Activated CD4-positive, CD25-positive, alpha-beta regulatory T cell (primary cell): ENCODE results near the gene CCDC195.
"Not testable (repeated sequence)": the region's sequence is repeated elsewhere in the genome, so short reads cannot be mapped to it uniquely, and the experiment has no call there.

Experiments used
- DNase-seq, 4 experiments: peaks; one replicate each; lab custom pipeline; 2025; lab: John Stamatoyannopoulos, UW

CCDC195 gene

GRCh38 chr2:224690868-224691267, 25.3 kb downstream of the CCDC195 start:
- DNase-seq: no peak

DNA sequence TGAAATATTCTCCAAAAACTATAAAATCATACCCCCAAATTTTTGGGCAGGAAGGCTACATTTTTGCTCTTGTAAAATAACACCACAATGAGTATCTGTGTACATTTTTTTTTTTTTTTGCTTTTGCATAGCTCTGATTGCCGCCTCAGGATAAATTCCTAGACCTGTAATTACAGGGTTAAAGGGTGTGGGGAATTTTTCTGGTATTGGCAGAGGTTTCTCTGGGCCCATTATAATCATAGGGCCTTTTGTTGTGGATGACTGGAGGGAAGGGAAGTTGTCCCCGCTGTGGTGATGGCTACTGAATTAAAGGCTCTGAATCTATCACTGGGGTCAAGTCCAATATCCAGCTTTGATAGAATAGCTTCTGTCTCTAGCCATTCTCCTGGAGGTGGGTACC, 26.6 kb downstream of the CCDC195 start:
- no peak for DNase-seq

DNA sequence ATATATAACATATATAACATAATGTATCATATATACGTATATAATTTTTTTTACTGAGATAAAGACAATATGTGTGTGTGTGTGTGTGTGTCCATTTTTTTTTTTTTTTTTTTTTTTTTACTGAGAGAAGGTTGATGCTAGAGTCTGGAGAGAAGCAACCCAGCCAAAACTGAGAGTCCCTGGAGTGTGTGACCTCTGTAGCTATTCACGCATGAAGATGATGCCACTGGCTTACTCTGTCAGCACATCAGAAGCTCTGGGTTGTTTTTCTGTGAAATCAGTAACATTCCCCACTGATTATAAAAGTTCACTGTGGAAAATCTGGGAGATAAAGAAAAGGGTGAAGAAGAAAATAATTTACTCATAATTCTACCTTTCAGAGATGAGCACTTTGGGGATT, 27.2 kb downstream of the CCDC195 start:
- no peak for DNase-seq

GRCh38 chr2:224687156-224687555, 29.0 kb downstream of the CCDC195 start:
- DNase-seq: no peak

GRCh38 chr2:224685121-224685520, 31.0 kb downstream of the CCDC195 start:
- no peak for DNase-seq

DNA sequence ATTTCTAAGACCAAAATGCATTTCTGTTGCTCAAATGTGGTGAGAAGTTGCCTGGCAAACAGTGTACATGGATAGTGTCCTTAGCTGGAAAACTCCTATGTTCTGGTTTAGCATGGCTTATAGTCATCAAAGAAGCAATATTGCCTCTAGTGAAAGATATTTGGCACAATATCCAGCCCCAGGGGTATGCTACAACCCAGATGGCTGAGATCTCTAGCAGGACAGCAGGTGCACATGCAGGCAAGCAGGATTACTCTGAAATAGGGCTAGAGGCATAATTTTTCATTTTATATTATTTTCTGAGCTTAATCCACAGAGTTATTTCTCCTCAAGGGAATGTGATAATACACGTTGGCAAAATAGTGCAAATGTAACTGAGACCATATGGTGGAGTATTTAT, 34.0 kb downstream of the CCDC195 start:
- no peak for DNase-seq

DNA sequence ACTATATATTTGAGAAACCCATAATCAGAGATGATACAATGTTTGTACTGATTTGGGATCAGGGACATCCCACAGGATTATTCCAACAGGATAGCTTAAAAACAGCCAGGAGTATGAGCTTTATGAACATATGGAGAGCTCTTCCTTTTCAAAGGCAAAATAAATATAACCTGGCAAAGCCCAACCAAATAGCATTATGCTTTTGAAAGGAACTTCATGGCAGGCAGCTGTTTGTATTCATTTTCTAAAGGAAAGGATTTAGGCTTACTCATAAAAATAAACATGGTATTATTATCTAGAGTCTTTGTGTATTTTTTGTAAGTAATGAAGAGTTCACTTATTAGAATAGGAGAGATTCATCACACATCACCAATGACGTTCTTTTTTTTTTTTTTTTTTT, 44.4 kb downstream of the CCDC195 start:
- DNase-seq: no peak

- no peak for DNase-seq
Measured at GRCh38 chr2:224670203-224670602, 46.0 kb downstream of the CCDC195 start.

- DNase-seq: no peak
Measured at GRCh38 chr2:224669449-224669848, 46.7 kb downstream of the CCDC195 start.

- DNase-seq: no peak
Measured at GRCh38 chr2:224668123-224668909, 47.8 kb downstream of the CCDC195 start.

GRCh38 chr2:224666951-224667553, 49.1 kb downstream of the CCDC195 start:
- DNase-seq: no peak

DNA sequence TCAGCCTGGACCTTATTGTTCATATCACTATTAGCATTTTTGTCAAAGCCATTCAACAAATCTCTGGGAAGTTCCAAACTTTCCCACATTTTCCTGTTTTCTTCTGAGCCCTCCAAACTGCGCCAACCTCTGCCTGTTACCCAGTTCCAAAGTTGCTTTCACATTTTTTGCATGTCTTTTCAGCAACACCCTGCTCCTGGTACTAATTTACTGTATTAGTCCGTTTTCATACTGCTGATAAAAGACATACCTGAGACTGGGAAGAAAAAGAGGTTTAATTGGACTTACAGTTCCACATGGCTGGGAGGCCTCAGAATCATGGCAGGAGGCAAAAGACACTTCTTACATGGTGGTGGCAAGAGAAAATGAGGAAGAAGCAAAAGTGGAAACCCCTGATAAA, 52.8 kb downstream of the CCDC195 start:
- DNase-seq: not testable (repeated sequence)

DNA sequence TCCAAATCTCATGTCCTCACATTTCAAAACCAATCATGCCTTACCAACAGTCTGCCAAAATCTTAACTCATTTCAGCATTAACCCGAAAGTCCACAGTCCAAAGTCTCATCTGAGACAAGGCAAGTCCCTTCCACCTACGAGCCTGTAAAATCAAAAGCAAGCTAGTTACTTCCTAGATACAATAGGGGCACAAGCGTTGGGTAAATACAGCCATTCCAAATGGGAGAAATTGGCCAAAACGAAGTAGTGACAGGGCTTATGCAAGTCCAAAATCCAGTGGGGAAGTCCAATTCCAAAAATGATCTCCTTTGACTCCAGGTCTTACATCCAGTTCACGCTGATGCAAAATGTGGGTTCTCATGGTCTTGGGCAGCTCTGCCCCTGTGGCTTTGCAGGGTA, 54.5 kb downstream of the CCDC195 start:
- not testable (repeated sequence) for DNase-seq

GRCh38 chr2:224659714-224660113, 56.5 kb downstream of the CCDC195 start:
- DNase-seq: no peak

- DNase-seq: no peak
Measured at GRCh38 chr2:224658780-224659405, 57.3 kb downstream of the CCDC195 start.

GRCh38 chr2:224657349-224657748, 58.8 kb downstream of the CCDC195 start:
- no peak for DNase-seq

- no peak for DNase-seq
Measured at GRCh38 chr2:224655006-224655537, 61.1 kb downstream of the CCDC195 start.
